ENCODE data around the gene PDLIM7. TPM values are rescaled to one million over a fixed set of nuclear protein-coding genes. Genes with fewer than 3 reads are reported as not detected.

The PDLIM7 gene
- polyA plus RNA-seq, 3 donors = 117 to 152 (median 120) TPM

DNA sequence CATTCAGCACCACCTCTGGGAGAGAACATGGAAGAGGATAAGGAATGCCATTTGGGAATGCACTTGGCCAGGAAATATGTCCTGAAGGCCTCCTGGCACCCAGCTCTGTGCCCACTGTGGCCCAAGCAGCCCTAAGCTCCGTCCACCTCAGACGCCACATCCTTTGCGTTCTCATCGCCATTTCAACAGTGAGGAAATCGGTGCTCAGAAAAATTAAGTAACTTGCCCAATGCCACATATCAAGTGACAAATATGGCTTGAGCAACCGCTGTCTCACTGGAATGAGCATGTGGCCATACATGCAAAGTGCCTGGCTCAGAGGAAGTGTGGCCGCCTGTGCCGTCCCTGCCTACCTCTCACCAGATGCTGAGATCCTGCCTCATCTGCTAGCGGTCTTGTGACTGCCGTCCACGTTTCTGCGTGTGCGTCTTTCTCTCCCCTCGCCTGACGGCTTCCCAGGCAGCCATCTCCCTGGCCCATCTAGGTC is 13.2 kb upstream of the PDLIM7 start:
- DNase-seq = no peak

DNA sequence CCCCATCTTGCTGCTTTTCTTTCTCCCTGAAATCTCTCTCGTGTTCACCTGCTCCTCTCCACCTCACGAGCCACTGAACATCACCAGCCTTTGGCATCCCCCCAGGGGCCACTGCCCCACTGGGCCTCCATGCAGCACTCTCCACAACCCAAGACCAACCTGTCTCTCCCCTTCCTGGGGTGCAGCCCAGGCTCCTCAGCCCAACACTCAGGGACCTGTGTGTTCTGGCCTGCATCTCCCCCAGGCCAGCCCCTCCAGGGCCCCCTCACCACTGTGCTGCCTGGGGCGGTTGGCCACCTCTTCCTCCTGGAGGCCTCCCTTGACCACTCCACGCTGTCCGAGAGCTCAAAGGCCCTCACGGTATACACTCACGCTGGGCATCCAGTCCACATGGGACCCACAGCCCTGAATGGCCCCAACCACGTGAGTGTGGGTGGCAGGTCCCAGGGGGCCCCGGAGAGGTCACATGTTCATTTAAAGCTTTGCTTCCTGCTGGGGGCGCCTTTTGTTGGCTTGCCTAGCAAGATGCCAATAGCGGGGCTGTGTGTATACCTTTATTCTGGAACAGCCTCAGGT is 12.7 kb upstream of the PDLIM7 start:
- no peak for DNase-seq

DNA sequence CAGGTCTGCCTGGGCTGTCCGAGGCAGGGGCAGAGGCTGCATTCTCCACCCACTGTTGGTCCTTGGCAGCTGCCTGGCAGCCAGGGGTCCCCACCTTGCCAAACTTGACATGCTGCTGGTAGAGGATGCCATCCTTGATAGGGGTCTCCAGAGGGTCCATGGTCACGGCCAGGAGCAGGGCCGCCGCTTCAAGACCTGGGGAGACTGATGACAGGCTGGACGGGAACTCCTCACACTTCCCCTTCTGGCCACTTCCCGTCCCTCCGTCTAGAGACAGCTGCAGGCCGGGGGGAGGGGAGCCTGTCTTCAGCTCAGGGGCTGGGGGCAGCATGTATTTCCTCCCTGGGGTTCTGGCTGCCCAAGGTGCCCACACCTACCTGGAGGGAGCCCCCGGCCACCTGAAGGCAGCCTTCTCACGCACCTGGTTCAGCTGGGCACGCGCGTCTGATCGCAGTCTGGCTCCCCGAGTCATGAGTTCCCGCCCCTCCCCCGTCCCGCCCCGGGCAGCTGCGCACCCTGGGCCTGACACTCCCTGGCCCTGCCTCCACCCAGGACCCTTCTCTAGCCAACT is 12.1 kb upstream of the PDLIM7 start, which contains the start of gene DOK3:
Gene DOK3, minus strand, starts transcription at position 446 of the 571 bp plus-strand sequence. Its CDS starts 286 bp downstream, at position 160.
- no peak for DNase-seq

DNA sequence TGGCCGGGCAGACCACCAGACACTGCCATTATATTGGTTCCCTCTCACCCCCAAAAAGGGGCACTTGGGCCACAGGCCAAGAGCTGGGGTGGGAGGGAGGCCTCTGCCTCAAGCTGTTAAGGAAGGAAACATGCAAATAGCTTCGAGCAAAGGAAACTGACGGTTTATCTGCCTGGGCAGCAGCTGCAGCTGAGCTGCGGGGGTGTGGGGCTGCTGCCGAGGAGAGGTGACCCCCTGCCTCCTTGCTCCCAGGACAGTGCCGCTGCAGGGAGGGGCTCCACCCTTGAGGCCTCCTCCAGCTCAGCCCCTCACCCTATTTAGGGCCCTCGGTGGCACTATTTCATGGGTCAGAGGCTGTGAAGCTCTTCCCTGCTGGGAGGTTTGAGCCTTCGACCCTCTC is 11.4 kb upstream of the PDLIM7 start:
- DNase-seq = no peak

DNA sequence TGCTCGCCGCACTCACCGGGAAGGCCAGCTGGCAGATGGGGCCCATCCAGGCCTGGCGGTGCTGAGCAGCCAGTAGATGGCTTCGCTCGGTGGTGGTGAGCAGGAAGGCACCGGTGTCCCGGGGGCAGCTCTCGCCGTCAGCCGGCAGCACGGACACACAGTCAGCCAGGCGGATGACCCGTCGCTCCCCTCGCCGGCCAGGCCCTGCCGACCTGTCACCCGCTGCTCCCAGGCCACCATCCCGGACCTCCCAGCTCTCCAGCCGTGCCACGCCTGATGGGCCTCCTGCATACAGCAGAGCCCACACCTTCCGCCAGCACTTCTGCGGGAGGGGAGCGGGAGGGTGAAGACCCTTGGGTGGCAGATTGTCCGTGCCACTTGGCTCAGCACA is 10.8 kb upstream of the PDLIM7 start:
- DNase-seq = no peak

DNA sequence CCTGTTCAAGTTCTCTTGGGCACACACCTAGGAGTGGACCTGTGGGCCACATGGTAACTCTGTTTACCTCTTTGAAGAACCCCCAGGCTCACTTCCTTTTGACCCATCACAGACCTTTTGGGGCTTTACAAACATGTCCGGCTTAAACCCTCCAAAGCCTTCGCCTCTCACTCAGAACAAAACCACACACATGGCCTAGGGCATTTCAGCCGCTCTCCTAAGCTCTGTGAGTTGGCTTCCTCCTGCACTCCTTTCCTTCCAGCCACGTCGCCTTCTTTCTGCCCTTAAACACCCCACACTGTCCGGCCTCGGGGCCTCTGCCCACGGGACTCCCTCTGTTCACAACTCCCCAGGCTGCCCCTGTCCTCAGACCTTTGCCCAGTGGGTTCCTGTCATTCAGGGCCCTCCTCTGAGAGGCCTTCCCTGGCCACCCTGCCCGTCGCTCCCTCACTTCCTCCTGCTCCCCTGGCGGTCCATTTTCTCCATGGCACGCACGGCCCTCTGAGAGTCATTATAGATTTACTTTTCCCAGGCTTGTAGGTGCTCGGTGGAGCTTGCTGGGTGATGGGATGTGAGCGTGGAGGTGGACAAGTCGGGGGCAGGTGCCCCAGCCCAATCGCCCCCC is 10.3 kb upstream of the PDLIM7 start:
- DNase-seq = no peak

DNA sequence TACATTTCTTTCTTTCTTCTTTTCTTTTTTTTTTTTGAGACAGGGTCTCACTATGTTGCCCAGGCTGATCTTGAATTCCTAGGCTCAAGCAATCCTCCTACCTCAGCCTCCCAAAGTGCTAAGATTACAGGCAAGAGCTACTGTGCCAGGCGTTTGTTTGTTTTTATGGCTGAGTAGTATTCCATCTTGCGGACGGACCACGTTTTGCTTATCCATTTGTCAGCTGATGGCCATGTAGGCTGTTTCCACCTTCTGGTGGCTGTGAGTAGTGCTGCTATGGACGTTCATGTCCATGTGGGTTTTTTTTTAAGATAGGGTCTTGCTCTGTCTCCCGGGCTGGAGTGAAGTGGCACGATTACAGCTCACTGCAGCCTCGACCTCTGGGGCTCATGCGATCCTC is 9.8 kb upstream of the PDLIM7 start:
- no peak for DNase-seq

DNA sequence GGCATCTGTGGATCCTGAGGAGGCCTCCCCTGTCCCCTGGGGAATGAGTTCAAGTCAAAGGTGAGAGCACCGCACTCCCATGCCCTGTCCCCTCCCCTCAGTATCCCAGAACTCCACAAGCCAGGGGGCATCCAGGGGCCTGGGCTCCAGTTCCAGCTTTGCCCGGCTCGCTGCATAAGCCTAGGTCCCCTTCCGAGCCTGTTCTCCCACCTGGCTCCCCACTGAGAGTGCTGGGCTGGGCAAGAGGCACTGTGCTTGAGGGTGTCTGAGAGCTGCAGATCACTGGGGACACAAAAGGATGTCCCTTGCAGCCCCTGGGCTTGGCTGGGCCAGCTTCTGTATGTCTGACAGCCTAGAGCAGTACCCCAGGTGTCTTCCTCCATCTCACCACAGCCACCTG is 7.7 kb upstream of the PDLIM7 start:
- DNase-seq = no peak

DNA sequence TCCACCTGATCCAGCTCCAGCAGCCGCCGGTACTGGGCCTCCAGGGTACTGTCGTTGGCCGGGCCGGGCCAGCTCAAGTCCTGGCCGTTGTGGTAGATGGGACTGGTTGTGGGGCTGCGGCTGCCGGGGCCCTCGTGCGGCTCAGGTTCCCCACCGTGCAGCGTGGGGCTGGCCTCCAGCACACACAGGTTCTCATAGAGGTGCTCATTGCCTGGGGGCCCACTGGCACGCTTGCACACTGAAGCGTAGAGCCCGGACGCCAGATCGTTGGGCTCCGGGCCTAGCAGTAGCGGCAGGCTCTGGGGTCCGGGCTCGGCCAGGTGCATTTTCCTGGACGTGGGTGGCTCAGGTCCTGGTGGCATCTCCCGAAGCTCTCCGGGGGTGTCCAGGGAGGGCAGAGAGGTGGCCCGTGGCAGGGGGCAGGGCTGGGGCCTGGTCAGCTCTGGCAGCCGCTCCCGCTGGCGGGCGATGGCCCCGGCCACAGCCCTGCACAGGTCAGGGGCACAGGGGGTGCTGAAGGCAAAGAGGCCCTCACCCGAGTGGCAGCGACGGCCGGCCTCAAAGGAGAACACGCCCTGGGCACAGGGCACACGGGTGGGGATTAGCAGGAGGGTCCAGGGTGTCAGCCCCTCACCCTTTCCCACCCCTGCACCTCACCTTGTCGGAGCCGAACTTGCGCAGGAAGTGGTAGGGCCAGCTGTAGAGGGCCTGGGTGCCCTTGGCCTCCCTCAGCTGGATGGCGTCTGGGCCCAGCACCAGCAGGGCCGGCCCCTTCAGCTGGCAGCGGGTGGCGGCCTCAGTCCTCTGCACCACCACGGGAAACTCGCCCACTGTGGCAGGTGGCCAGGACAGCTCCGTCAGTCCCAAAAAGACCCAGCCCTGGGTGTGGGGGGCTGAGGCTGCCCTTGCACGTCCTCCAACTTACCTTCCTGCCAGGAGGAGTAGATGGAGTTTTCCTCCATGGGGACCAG is 7.0 kb upstream of the PDLIM7 start:
- DNase-seq = no peak

DNA sequence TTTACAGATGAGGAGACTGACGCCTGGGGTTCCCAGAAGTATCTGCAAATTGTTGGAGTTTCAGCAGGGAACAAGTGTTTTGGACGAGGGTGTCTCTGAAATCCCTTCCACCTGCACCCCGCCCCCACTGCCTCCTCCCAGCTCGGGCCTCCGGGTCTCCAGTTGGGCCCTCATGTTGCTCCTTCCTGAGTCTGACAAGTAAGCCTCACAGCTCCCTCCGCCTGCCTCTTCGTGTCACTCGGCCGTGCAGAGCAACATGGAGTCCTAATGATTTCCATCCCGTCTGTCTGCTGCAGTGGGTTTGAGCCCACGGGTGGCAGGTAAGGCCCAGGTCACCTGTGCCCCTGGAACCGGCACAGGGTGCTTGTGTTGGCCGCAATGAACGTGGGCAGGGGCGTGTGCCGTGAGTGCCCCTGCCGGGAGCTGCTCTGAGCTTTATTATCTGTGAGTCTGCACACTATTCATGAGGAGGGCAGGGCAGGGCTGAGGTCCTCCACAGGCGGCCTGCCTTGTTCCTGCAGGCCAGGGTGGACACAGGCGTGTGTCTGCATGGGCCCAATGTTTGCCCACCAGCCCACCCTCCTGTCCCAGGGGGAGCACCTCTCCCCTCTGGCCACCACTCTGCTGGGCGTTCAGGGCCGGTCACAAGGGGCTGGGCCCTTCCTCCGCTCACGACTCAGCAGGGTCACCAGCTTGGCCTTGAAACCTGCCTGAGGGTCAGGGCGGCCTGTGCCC is 6.1 kb upstream of the PDLIM7 start:
- DNase-seq = no peak

DNA sequence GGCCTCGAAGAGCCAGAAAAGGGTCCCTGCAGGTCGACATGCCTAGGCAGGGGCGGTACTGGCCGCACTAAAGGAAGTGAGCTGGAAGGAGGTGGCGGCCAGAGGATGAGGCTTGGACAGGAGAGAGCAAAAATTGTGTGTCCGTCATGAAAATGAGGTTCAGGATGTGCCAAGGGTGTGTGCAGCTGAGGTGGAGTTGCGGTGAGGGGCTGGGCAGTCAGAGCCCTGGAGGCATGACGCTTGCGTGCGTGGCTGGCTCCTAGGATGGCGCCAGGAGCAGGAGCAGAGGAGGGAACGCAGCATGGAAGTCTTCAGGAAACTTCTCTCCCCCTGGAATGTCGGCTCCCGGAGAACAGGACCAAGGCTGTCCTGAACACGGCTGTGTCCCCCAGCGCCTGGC is 5.5 kb upstream of the PDLIM7 start:
- DNase-seq = no peak

DNA sequence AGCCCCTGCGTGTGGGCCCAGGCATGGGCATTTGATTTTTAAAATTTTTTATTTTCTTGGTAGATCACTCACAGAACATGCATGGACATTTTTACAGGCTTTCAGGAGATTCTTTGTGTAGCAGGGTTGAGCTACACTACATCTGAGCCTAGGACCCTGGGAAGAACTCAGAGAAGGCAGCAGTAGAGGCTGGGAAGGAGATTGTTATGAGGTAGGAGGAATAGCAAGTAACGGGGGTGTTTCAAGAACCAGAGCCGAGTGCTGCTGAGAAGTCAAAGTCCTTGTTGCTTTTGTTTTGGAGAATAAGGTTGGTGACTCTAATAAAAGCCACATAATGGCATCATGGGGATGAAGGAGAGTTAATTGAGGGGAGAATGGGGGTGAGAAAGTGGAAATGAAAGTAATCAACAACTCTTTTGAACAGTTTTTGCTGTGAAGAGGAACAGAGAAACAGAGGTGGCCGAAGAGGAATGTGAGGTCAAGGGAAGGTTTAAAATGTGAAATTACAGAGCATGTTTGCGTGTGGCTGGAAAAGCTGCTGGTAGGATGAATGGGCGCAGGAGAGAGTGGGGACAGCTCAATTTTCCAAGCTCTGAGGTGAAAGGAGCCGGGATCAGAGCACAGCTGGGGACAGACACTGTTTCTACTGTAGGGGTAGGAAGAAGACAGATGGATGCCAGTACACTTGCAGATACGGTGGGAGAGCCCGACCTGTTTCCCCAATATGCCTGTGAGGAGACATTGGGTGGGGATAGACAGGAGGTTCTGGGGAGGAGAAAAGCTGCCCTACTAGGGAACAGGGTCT is 4.7 kb upstream of the PDLIM7 start:
- no peak for DNase-seq

DNA sequence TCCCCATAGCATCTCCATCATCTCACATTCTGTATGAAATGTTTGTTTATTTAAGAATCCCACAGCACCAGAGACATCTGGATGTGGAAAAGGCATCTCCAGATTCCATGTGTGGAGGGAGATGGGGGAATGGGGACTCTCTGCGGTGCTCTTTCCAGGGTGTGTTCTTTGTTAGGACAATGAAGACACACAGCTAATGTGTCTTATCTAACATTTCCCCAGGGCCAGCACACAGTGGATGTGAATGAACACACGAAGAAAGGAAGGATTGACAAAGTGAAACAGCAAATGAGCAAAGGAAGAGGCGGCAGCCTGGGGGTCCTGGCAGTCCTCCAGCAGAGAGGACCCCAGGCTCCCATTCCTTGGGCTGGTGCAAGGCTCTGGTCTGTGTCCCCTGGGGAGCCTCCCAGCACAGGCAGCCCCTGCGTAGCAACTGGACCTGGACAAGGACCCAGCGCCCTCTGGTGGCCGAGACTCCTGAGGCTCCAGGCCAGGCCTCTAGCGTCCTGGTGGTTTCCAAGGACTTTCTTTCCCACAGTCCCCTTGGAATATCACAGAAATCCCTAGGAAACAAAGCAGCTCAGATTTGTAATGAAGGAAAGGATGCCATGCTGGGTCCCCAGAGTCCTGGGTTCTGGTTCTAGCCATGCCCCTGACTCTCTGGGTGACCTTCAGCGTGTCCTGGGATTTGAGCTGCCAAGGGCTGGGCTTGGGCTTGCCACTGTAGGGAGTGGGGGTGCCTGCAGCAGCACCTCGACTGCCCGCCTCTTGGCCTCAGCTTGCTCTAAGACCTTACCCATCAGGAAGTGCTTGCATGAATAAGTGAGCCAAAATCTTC is 3.5 kb upstream of the PDLIM7 start:
- peak; percentile 83 for DNase-seq

DNA sequence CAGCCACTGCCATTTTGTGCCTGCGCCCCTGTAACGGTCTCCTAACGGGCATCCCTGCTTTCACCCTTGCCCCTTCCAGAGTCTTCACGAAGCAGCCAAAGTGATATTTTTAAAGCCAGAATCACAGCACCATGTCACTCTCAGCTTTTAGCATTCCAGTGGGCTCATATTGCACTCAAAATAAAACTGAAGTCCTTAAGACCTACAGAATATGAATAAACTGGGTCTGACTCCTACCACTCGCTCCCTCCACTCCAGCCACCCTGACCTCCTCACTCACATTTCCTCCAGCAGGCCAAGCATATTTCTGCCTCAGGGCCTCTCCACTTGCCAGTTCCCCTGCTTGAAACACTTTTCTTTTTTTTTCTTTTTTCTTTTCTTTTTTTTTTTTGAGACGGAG is 2.4 kb upstream of the PDLIM7 start:
- no peak for DNase-seq

DNA sequence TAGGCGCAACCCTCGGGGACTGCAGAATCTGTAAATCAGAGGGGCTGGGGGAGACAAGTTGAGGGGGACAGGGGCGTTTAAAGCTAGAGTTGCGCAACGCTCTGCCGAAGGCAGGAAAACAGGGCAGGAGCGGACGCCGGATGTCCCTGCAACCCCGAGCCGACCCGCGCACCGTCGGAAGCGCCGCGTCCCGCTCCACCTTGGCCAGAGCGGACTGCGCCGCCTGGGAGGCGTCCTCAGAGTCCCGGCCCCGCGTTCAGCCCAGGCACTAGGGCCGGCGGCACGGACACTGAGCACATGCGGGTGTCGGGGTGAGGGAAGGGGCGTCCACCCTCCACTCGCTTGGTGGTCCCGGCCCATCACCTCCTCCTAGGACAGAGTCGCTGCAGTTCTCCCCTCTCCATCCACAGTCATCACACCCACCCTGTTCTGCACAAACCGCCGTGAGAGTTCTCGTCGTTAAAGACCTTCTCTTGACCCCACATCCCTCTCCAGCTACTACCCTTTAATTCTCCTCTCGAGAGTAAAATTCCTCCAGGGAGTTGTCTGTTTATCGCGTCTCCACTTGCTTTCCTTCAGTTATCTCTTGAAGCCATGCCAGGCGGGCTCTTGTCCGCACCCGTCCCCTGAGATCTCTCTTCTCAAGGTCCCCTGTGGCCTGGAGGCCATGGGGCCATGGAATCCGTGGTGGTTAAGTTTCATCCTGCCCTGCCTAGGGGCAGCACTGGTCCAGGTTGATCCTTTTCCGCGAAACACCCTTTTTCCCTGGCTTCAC is 796 bp upstream of the PDLIM7 start:
- DNase-seq = peak; percentile 33

DNA sequence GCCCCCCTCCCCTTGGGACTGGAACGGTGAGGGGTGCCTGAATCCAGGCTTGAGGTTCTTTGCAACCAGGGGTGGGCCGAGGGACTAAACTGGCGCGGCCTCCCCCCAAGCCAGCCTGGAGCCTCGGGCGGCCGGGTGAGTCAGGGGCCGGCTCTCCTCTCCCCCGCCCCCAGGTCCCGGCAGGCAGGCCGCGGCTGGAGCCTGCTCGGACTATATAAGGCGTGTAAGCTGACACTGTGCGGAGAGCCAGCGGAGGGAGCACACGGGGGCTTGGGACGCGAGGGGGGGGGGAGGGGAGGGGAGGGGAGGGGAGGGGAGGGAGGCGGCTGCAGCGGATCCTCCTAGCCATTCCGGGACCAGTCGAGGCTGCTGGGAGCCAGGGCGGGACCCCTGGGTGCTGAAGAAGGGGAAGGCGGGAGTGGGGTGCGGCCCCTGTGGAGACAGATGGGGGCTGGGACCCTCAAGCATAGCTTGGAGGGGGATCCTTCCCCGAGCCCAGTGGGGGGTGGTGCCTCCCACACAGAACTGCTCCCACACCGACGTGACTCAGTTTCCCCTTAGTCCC is 595 bp downstream of the PDLIM7 start:
- peak; percentile 90 for DNase-seq

DNA sequence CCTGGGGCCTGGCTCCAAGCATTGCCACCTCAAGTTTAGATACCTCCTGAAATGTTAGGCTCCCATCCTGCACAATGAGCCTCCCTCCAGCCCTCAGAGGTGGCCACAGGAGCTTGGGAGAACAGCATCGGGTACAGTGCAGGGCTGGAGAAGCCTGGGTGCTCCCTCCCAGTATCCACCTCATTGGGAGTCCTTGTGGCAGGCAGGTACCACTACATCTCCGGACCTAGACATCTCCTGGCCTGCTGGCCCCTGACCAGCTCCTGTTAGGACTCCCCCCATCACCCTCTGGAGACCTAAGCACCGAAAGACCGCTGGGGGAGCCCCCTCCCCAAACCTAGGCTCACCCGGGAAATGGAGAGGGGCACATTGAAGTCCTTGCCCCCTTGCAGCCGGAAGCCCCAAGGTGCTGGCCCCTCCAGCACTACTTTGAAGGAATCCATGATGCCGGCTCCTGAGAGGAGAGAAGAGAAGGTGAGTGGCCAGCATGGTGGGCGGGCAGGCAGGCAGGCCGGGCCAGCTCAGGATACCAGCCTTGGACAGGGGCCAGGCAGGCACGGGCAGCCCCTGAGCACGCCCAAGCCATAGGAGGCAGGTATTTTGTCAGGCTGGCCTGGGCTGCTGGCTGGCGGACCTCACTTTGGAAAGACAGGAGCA is 1.2 kb downstream of the PDLIM7 start:
- DNase-seq = no peak

Measured in renal pelvis (tissue), 4 donors.